ENCODE data around the gene C4A. TPM values are rescaled to one million over a fixed set of nuclear protein-coding genes. Genes with fewer than 3 reads are reported as not detected.
A peak's percentile ranks its signal among the peaks of the same experiment; 100 is the strongest.
"Not testable (repeated sequence)": the region's sequence is repeated elsewhere in the genome, so short reads cannot be mapped to it uniquely, and the experiment has no call there.

The C4A gene
- total RNA-seq, 1 experiment from 2014 or later: 7.0 TPM

DNA sequence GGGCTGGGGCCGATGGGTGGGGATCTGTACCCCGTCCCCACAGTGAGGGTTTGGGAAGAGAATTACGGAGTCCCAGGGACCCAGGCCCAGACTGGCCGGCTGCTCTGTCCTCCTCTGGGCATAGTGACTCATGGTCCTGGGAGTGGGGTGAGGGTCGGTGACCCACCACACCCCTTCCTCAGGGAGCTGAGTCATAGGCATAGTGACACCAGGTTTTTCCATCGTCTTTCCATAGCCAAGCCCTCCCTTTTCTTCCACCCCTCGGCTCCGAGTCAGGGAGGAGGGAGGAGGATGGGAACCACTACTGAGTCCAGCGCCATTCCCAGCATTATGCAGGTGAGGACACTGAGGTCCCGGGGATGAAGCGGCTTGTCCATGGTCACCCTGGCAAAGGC lies 65.2 kb downstream of the C4A start:
- Histone ChIP-seq H2AFZ (peak overlapping the region; percentile 70), H3F3A (ENCODE audit: insufficient read depth, low read depth) (peaks cover 19% of the 10 kb centered on the region; the same call in 1 of the 2 replicates), H3K9me2 (ENCODE audit: insufficient read depth) (no peaks in the 10 kb centered on the region), H3K4me2 (peak overlapping the region; percentile 87), H3K27ac (peak overlapping the region; percentile 91), H3K4me1 (replicated peaks; ENCODE audit: insufficient read depth) (peaks cover 30% of the 10 kb centered on the region), H4K20me1 (ENCODE audit: insufficient read depth) (no peaks in the 10 kb centered on the region), H3K27me3 (ENCODE audit: insufficient read depth, low read depth) (no peaks in the 10 kb centered on the region), H3K36me3 (ENCODE audit: low read depth) (no peaks in the 10 kb centered on the region), H3K9me3 (ENCODE audit: insufficient read depth, low read depth) (no peaks in the 10 kb centered on the region), H3K4me3 (peak overlapping the region; percentile 46; the same call in 1 of the 2 replicates), H3K79me2 (ENCODE audit: low read depth) (no peaks in the 10 kb centered on the region)
- ChIA-PET POLR2A (ENCODE audit: unreplicated experiment) (interaction anchor here (0.5 to 0.6 kb wide), 3 partner anchors 67 to 138 kb away, joined by 3 to 6 read pairs (median 6); no protein-coding TSS in a partner anchor), CTCF (interaction anchor here (0.7 kb wide), 1 partner anchor 44 kb away, joined by 3 read pairs; no protein-coding TSS in a partner anchor)
- intact Hi-C loops (cut with micrococcal nuclease; ENCODE audit: unreplicated experiment): loop anchor here (2.0 kb wide), 2 partner anchors 32 to 68 kb away; no protein-coding TSS in a partner anchor
- DNase-seq: peak; percentile 59 to 77
- TF ChIP-seq EZH2 (IDR thresholded peaks at IDR 0.05; ENCODE audit: low read depth) (no peak), CTCF (conservative IDR thresholded peaks at IDR 0.05) (no peak)
- BruUV-seq (replicated peaks): no TSS peak

DNA sequence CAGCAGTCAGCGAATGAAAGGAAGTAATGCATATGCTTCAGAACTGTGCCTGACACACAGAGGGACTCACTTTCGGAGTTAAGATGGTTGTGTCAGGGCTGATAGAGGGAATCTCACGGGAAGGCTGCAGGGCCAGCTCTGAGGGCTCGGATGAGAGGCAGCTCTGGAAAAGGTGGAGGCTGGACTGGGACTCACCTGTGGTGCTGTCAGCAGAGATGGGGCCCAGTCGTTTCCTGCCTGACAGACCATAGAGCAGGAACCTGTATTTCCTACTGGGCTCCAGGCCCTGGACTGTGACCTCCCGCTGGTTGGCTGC lies 65.6 kb downstream of the C4A start:
- ChIA-PET CTCF (interaction anchor here (0.6 to 0.8 kb wide), 4 partner anchors 12 to 308 kb away, joined by 3 to 4 read pairs (median 4); no protein-coding TSS in a partner anchor), POLR2A (ENCODE audit: unreplicated experiment) (interaction anchor here (0.5 kb wide), 1 partner anchor 66 kb away, joined by 3 read pairs; no protein-coding TSS in a partner anchor)
- intact Hi-C loops (cut with micrococcal nuclease; ENCODE audit: unreplicated experiment): loop anchor here (2.0 kb wide), 2 partner anchors 31 to 67 kb away; no protein-coding TSS in a partner anchor
- no peaks in the 10 kb centered on the region for H3K9me3 ChIP-seq (ENCODE audit: insufficient read depth, low read depth)
- peaks cover 19% of the 10 kb centered on the region; the same call in 1 of the 2 replicates for H3F3A ChIP-seq (ENCODE audit: insufficient read depth, low read depth)
- H3K27me3 ChIP-seq (ENCODE audit: insufficient read depth, low read depth): no peaks in the 10 kb centered on the region
- H3K36me3 ChIP-seq (ENCODE audit: low read depth): no peaks in the 10 kb centered on the region
- no peaks in the 10 kb centered on the region for H3K79me2 ChIP-seq (ENCODE audit: low read depth)
- no peaks in the 10 kb centered on the region for H4K20me1 ChIP-seq (ENCODE audit: insufficient read depth)
- H3K4me2 ChIP-seq: peak overlapping the region; percentile 87
- H3K4me3 ChIP-seq: peak overlapping the region; percentile 46; the same call in 1 of the 2 replicates
- no peaks in the 10 kb centered on the region for H3K9me2 ChIP-seq (ENCODE audit: insufficient read depth)
- TSS peak; percentile 91 for BruUV-seq (replicated peaks)
- peaks cover 30% of the 10 kb centered on the region for H3K4me1 ChIP-seq (replicated peaks; ENCODE audit: insufficient read depth)
- H2AFZ ChIP-seq: peak overlapping the region; percentile 70; the same call in 1 of the 2 replicates
- H3K27ac ChIP-seq: peak overlapping the region; percentile 91
- TF ChIP-seq EZH2 (IDR thresholded peaks at IDR 0.05; ENCODE audit: low read depth) (no peak), CTCF (conservative IDR thresholded peaks at IDR 0.05) (no peak)
- DNase-seq: peak in 1 of 2 experiments; percentile 19

GRCh38 chr6:32047855-32048766 lies 66.3 kb downstream of the C4A start:
- H3K4me1 ChIP-seq (replicated peaks; ENCODE audit: insufficient read depth): peaks cover 30% of the 10 kb centered on the region
- H3K4me3 ChIP-seq: peak overlapping the region; percentile 46; the same call in 1 of the 2 replicates
- POLR2A ChIA-PET (ENCODE audit: unreplicated experiment): no interaction called here
- H4K20me1 ChIP-seq (ENCODE audit: insufficient read depth): no peaks in the 10 kb centered on the region
- H3K9me3 ChIP-seq (ENCODE audit: insufficient read depth, low read depth): no peaks in the 10 kb centered on the region
- peaks cover 19% of the 10 kb centered on the region; the same call in 1 of the 2 replicates for H3F3A ChIP-seq (ENCODE audit: insufficient read depth, low read depth)
- H3K36me3 ChIP-seq (ENCODE audit: low read depth): no peaks in the 10 kb centered on the region
- H3K4me2 ChIP-seq: peak overlapping the region; percentile 87
- peak; percentile 38 to 74 for DNase-seq
- peak overlapping the region; percentile 91 for H3K27ac ChIP-seq
- no peaks in the 10 kb centered on the region for H3K9me2 ChIP-seq (ENCODE audit: insufficient read depth)
- BruUV-seq (replicated peaks): TSS peak; percentile 5
- intact Hi-C loops (cut with micrococcal nuclease; ENCODE audit: unreplicated experiment): loop anchor here (2.0 kb wide), 2 partner anchors 31 to 67 kb away; no protein-coding TSS in a partner anchor
- no peaks in the 10 kb centered on the region for H3K79me2 ChIP-seq (ENCODE audit: low read depth)
- no peaks in the 10 kb centered on the region for H3K27me3 ChIP-seq (ENCODE audit: insufficient read depth, low read depth)
- no peak for TF ChIP-seq EZH2 (IDR thresholded peaks at IDR 0.05; ENCODE audit: low read depth)
- TF ChIP-seq CTCF (conservative IDR thresholded peaks at IDR 0.05): peak; percentile 81
- H2AFZ ChIP-seq: peak overlapping the region; percentile 70; the same call in 1 of the 2 replicates
- CTCF ChIA-PET: interaction anchor here (0.6 to 0.8 kb wide), 5 partner anchors 11 to 309 kb away, joined by 3 to 11 read pairs (median 4); no protein-coding TSS in a partner anchor

DNA sequence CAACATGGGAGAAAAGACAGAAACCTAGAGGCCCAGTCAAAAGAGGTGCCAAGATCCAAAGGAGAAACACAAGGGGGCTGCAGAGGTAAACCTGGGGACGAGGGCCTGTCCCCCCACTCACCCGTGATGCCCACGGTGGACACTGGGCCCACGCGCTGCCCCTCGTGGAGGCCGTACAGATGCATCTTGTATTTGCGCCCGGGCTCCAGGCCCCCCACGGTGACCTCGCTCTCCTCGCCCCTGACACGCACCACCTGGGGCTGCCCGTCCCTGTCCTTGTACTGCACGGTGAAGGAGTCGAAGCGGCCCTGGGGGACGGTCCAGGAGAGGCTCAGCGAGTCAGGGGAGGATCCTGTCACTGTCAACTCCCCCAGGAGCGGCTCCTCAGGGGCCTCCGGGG lies 67.3 kb downstream of the C4A start:
- H3K9me3 ChIP-seq (ENCODE audit: insufficient read depth, low read depth); intact Hi-C loops (cut with micrococcal nuclease; ENCODE audit: unreplicated experiment); BruUV-seq (replicated peaks); H4K20me1 ChIP-seq (ENCODE audit: insufficient read depth); DNase-seq; H3K9me2 ChIP-seq (ENCODE audit: insufficient read depth); POLR2A ChIA-PET (ENCODE audit: unreplicated experiment); H3K27me3 ChIP-seq (ENCODE audit: insufficient read depth, low read depth); H3K4me2 ChIP-seq; H3K4me3 ChIP-seq; H3K79me2 ChIP-seq (ENCODE audit: low read depth); H3K36me3 ChIP-seq (ENCODE audit: low read depth); H2AFZ ChIP-seq; H3K27ac ChIP-seq: not testable (repeated sequence)
- H3K4me1 ChIP-seq (replicated peaks; ENCODE audit: insufficient read depth): peaks cover 30% of the 10 kb centered on the region
- CTCF ChIA-PET: interaction anchor here (0.6 kb wide), 1 partner anchor 44 kb away, joined by 11 read pairs; no protein-coding TSS in a partner anchor
- peaks cover 19% of the 10 kb centered on the region; the same call in 1 of the 2 replicates for H3F3A ChIP-seq (ENCODE audit: insufficient read depth, low read depth)
